ENCODE measurements around the gene RPS3.

Gene RPS3

DNA sequence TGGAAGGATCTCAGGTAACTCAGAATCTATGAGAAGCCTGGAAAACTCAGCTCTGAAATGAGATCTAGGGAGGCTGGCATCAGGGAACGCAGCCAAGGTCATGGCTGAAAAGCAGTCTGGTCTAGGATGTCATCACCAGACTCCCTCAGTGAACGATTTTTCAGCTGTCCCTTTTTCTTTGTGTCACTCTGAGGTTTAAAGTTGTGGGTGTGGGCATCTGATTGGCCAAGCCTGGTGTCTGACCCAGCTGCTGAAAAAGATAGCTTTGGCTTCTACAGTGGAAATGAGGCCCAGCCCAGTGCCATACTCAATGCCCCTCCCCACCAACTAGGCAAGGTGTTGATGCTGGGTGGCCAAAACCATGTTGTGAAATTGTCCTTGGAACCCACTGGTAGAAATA, 14.5 kb downstream of the RPS3 start:
- no peak for DNase-seq (ENCODE audit: low spot score in 2 of 2)

DNA sequence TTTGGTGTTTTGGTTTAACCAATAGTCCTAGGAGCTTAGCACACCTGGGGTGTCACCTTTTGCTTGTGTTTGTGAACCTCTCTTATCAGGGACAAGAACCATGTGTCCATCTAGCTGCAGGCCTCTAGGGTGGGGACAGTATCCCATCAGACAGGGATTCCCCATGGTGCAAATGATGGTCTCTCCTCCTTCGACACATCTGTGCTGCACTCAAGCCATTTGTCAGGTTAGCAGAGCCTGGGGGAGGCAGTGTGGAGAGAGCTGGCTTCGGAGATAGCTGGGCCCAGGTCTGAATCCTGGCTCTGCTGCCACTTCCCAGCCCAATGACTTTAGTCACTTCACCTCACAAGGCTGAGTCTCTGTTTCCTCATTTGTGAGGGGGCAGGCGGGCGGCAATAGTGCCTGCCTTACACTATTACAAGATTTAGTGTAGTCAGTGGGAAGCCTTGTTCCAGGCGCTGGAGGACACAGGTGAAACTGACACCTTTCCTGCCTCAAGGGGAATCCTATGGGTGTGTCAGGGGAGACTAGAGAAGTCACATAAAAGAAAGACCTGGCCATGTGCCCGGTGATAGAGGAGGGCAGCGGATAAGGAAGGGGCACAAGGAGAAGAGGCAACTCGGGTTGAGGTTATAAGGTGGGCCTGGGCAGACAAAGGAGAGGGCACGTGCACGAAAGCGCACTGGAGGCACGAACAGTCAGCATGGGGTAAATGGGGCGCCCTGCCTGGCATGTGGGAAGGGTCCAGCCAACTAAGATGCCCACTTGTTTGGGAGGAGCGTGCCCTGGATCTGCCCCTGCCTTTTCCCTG, 21.1 kb downstream of the RPS3 start:
- no peaks in the 10 kb centered on the region for H3K9me3 ChIP-seq
- in situ Hi-C loops (cut with MboI; ENCODE audit: low sequenced_read_pairs) = no loop called here
- no peaks in the 10 kb centered on the region for H3K27me3 ChIP-seq (ENCODE audit: low read depth)
- H3K4me1 ChIP-seq = no peaks in the 10 kb centered on the region
- H3K4me3 ChIP-seq = no peak overlapping the region
- H3K36me3 ChIP-seq (replicated peaks) = peaks cover 42% of the 10 kb centered on the region
- DNase-seq (ENCODE audit: low spot score in 2 of 2) = no peak

More for the DNA sequence above, 14.5 kb downstream of the RPS3 start:
- no peaks in the 10 kb centered on the region for H3K27me3 ChIP-seq (ENCODE audit: low read depth)
- no peak overlapping the region for H3K4me3 ChIP-seq
- no peaks in the 10 kb centered on the region for H3K9me3 ChIP-seq
- in situ Hi-C loops (cut with MboI; ENCODE audit: low sequenced_read_pairs) = no loop called here
- H3K36me3 ChIP-seq (replicated peaks) = peaks cover 68% of the 10 kb centered on the region
- no peaks in the 10 kb centered on the region for H3K4me1 ChIP-seq

DNA sequence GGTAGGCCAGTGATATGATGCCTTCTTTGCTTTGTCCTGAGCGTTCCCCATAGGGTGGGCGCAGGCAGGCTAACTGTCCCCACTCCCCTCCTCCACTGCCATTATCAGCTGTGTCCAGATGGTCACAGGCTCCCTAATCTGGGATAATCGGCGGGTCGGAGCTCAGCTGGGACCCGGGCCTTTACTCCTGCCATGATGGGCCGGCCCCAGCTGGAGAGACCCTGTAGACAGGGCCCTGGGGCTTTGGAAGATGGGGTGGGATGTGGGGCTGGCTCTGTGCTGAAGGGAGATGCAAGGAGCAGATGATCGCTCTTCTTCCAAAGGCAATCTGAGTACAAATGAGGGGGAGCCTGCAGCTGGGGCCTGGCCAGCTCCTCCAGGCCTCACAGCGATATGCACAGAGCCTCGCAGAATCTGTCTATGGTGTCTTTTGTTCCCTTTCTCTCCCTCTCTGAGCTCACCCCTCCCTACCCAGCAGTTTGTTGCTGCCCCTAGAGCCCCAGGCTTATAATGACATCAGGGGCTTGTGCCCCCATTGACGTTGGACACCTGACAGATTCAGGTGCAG, 21.8 kb downstream of the RPS3 start:
- Histone ChIP-seq H3K4me1 (no peaks in the 10 kb centered on the region), H3K4me3 (no peak overlapping the region), H3K27me3 (ENCODE audit: low read depth) (no peaks in the 10 kb centered on the region), H3K36me3 (replicated peaks) (peaks cover 40% of the 10 kb centered on the region), H3K9me3 (no peaks in the 10 kb centered on the region)
- in situ Hi-C loops (cut with MboI; ENCODE audit: low sequenced_read_pairs) = no loop called here
- DNase-seq (ENCODE audit: low spot score in 2 of 2) = no peak

DNA sequence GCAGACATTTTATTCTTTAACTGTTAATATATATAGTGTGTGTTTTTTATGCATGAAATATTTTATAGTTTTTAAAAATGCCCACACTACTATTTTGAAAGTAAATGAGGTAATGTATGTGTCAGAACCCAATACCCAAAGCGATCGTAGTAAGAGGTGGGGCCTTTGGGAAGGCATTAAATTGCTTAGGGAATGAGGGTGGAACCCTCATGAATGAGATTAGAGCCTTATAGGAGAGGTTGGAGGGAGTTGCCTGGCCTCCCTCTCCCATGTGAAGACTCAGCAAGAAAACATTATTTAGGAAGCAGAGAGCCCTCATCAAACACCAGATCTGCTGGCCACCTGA, 22.6 kb downstream of the RPS3 start:
- Histone ChIP-seq H3K27me3 (ENCODE audit: low read depth) (no peaks in the 10 kb centered on the region), H3K9me3 (no peaks in the 10 kb centered on the region), H3K36me3 (replicated peaks) (peaks cover 34% of the 10 kb centered on the region), H3K4me1 (no peaks in the 10 kb centered on the region), H3K4me3 (no peak overlapping the region)
- in situ Hi-C loops (cut with MboI; ENCODE audit: low sequenced_read_pairs) = no loop called here
- no peak for DNase-seq (ENCODE audit: low spot score in 2 of 2)

DNA sequence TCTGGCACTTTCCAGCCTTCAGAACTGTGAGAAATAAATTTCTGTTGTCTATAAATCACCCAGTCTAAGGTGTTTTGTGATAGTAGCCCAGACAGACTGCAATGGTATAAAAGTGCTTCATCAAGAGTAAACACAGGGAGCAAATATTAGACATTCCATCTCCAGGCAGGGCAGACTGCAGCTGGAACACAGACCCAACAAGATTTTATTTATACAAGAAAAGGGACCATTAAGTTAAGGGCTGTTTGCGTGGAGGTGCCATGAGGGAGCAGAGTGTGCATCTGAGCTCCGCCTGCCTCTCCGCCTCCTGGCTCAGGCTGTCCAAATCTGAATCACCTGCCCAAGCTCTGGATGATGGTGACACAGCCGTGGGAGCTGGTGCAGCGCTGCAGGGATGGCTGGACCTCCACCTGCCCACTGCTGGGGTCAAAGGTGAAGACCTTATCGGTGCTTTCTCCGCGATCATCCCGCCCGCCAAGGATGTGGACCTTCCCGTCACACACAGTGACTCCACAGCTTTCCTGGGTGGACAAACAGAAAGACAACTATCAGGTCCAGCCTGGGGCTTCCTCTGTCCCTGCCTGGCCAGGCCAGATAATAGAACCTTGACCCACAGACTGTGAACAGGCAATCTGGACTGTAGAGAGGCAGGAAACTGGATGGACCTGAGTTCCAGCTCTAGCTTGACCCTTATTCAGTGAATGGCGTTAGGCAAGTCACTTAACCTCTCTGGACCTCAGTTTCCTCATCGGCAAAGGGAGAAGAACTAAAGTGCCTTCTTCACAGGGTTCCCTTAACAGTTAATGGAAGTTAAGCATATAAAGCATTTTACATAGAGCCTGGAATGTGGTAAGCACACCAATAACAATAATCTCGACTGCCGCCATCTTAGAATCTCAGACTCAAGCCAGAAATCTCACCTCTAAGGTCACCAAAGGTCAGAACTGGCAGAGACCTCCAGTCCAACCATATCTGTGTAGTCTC, 23.2 kb downstream of the RPS3 start:
- no peak for DNase-seq (ENCODE audit: low spot score in 2 of 2)
- Histone ChIP-seq H3K27me3 (ENCODE audit: low read depth) (no peaks in the 10 kb centered on the region), H3K4me3 (no peak overlapping the region), H3K9me3 (no peaks in the 10 kb centered on the region), H3K4me1 (no peaks in the 10 kb centered on the region), H3K36me3 (replicated peaks) (peaks cover 31% of the 10 kb centered on the region)
- in situ Hi-C loops (cut with MboI; ENCODE audit: low sequenced_read_pairs) = no loop called here

DNA sequence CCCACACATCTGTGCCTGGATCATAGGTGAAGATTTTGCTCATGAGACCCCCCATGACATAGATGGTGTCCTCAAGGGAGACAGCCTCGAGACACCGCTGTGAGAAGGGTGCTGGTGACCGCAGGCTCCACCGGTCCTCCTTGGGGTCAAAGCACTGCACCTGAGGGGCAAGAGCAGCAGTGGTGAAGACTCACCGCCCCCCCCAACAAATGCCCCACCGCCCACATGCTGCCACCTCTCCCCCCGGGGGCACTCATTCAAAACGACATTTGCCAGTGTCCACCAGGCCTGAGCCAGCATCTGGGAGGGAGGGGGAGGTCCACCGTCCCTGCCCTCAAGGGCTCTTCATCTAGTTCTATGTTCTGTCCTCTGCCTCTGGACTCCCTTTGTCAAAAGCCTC, 24.4 kb downstream of the RPS3 start:
- no peaks in the 10 kb centered on the region for H3K4me1 ChIP-seq
- H3K4me3 ChIP-seq = no peak overlapping the region
- no peak for DNase-seq (ENCODE audit: low spot score in 2 of 2)
- in situ Hi-C loops (cut with MboI; ENCODE audit: low sequenced_read_pairs) = no loop called here
- H3K36me3 ChIP-seq (replicated peaks) = peaks cover 25% of the 10 kb centered on the region; the same call in 1 of the 2 replicates
- H3K27me3 ChIP-seq (ENCODE audit: low read depth) = no peaks in the 10 kb centered on the region
- H3K9me3 ChIP-seq = no peaks in the 10 kb centered on the region

DNA sequence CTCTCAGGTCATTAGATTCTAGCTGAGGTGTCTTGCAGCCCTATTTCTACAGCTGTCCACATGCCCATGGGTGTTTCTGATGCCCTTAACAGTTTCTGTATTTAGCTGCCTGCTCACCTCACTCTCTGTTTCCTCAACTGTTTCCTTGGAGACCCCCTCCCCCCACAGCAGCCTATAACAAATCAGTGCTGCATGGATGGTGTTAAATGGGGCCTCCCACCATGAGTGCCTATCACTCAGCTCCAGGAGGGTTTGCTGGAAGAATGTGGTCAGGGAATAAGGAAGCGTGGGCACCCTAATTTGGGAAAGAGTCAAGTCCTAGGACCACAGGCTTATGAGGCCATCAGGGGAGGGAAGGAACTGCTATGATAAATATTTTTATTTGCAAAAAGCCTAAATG, 25.1 kb downstream of the RPS3 start:
- H3K9me3 ChIP-seq = no peaks in the 10 kb centered on the region
- DNase-seq (ENCODE audit: low spot score in 2 of 2) = no peak
- no peak overlapping the region for H3K4me3 ChIP-seq
- no peaks in the 10 kb centered on the region for H3K4me1 ChIP-seq
- in situ Hi-C loops (cut with MboI; ENCODE audit: low sequenced_read_pairs) = no loop called here
- peaks cover 22% of the 10 kb centered on the region; the same call in 1 of the 2 replicates for H3K36me3 ChIP-seq (replicated peaks)
- H3K27me3 ChIP-seq (ENCODE audit: low read depth) = peaks cover 3% of the 10 kb centered on the region; the same call in 1 of the 2 replicates

DNA sequence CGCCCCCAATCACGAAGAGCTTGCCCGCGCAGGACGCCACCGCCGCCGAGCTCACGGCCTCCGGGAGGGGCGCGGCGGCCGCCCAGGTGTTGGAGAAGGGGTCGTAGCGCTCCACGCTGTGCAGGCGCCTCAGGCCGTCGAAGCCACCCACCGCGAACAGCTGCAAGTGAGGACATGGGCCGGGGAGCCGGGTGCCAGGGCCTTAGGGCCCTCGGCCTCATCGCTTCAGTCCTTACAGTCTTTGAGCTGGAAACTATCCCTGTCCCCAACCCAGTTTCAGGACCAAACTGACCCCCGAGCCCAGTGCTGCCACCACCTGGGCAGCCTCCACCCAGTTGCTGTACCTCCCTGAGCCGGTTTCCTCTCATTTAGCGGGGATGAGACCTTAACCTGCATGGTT, 26.1 kb downstream of the RPS3 start:
- in situ Hi-C loops (cut with MboI; ENCODE audit: low sequenced_read_pairs) = no loop called here
- peak in 1 of 2 experiments; percentile 33 for DNase-seq (ENCODE audit: low spot score in 2 of 2)
- H3K4me3 ChIP-seq = no peak overlapping the region

DNA sequence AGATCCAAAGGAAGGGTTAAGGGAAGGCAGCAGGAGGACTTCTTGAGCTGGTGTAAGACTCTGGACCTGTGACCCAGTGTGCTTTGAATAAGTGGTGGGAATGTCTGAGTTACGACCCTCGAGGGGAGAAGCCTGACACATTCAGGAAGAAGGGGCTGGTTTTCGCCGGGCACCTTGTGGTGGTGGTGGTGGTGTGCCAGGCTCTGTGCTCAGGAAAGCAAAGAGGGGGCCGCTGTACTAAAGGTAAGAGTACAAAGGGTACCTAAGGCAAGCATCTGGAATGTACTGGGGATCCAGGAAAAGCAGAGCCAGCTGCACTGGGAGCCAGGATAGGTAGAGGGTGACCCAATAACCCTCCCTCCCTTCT, 27.4 kb downstream of the RPS3 start:
- Histone ChIP-seq H3K4me3 (no peak overlapping the region), H3K9me3 (no peaks in the 10 kb centered on the region), H3K36me3 (replicated peaks) (peaks cover 18% of the 10 kb centered on the region; the same call in 1 of the 2 replicates), H3K27me3 (ENCODE audit: low read depth) (peaks cover 21% of the 10 kb centered on the region), H3K4me1 (no peaks in the 10 kb centered on the region)
- DNase-seq (ENCODE audit: low spot score in 2 of 2) = no peak
- in situ Hi-C loops (cut with MboI; ENCODE audit: low sequenced_read_pairs) = no loop called here

More for the DNA sequence above, 26.1 kb downstream of the RPS3 start:
- Histone ChIP-seq H3K36me3 (replicated peaks) (peaks cover 22% of the 10 kb centered on the region; the same call in 1 of the 2 replicates), H3K27me3 (ENCODE audit: low read depth) (peaks cover 8% of the 10 kb centered on the region), H3K4me1 (no peaks in the 10 kb centered on the region), H3K9me3 (no peaks in the 10 kb centered on the region)

DNA sequence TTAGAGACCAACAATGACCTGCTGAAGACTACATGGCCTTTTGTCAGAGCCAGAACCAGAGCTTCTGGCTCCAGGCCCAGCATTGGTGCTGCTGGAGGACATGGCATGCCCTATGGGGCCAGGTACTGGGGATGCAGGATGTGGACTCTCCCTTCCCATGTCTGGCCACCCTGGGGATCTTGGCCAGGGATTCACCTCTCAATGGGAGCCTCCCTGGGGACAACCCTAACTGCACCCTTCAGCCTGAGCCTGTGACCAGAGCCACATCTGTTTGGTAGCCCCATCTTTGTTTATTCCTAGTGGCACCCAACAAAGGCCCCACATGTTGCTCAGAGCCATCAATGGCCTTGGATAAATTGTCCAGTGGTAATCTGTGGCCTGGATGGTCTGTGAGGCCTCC, 27.9 kb downstream of the RPS3 start:
- peaks cover 26% of the 10 kb centered on the region for H3K27me3 ChIP-seq (ENCODE audit: low read depth)
- H3K4me1 ChIP-seq = no peaks in the 10 kb centered on the region
- H3K4me3 ChIP-seq = no peak overlapping the region
- in situ Hi-C loops (cut with MboI; ENCODE audit: low sequenced_read_pairs) = no loop called here
- no peak for DNase-seq (ENCODE audit: low spot score in 2 of 2)
- peaks cover 13% of the 10 kb centered on the region; the same call in 1 of the 2 replicates for H3K36me3 ChIP-seq (replicated peaks)
- no peaks in the 10 kb centered on the region for H3K9me3 ChIP-seq

DNA sequence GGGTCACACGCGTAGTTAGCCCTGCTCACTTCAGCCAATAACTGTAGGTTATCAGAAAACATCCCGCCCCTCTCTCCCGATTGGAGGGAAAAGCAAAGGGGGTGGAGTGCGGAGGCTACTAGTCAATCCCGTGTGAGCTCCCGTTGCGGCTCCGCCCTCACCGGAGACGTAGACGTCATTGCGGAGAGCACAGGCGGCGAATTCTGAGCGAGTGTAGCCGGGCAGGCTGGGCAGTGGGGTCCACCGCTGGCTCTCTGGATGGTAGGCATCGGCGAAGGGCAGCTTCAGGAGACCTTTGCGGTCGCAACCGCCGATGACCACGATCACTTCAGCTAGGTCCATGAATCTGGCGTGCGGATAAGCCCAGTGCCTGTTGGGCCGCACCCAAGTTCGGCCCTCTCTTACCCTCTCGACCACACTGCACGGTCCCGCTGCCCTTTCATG, 29.0 kb downstream of the RPS3 start:
- in situ Hi-C loops (cut with MboI; ENCODE audit: low sequenced_read_pairs) = no loop called here
- no peaks in the 10 kb centered on the region for H3K4me1 ChIP-seq
- peaks cover 30% of the 10 kb centered on the region for H3K27me3 ChIP-seq (ENCODE audit: low read depth)
- no peaks in the 10 kb centered on the region for H3K9me3 ChIP-seq
- no peak overlapping the region for H3K4me3 ChIP-seq
- DNase-seq (ENCODE audit: low spot score in 2 of 2) = peak in 1 of 2 experiments; percentile 32
- peaks cover 2% of the 10 kb centered on the region; the same call in 1 of the 2 replicates for H3K36me3 ChIP-seq (replicated peaks)

DNA sequence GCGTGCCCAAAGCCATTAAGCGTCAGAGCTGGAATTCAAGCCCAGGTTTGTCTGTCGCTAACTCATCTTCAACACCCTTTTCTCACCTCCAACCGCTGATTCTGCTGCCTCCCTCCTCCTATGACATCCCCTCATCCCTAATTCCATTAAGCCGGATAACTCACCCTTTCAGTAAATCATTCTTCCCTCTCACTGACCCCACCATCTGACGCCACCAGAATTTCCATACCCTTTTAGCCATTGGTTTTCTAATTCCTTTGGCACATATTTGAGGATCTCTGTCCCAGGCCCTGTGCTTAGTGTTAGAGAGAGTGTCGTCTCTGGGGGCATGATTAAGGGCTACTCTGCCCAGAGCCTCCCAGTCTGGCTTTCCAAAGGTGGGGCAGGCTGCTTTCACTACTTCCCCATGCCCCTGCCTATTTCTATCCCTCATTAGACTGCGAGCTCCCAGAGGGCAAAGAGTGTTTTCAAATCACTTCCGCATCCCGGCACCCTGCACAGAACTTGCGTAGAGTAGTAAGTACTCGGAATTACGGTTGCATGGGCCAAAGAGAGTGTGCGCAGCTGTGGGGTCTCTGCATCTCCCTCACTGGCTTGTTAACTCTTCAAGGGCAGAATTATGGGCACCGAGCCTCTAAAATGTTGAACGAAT, 29.8 kb downstream of the RPS3 start:
- DNase-seq (ENCODE audit: low spot score in 2 of 2) = no peak
- Histone ChIP-seq H3K36me3 (replicated peaks) (no peaks in the 10 kb centered on the region), H3K4me3 (no peak overlapping the region), H3K9me3 (no peaks in the 10 kb centered on the region), H3K4me1 (no peaks in the 10 kb centered on the region), H3K27me3 (ENCODE audit: low read depth) (peaks cover 30% of the 10 kb centered on the region)
- in situ Hi-C loops (cut with MboI; ENCODE audit: low sequenced_read_pairs) = no loop called here

DNA sequence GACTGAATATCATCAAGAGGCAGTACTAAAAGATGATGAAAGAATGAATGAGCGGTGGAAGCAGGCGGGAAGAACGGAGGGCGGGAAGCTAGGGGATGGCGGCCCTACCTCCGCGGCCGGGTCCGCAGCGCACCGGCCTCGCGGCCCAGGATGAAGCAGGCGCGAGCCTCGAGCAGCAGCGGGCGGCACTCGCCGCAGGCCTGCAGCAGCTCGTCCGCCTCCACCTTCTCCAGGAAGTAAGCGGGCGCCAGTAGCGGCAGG, 30.3 kb downstream of the RPS3 start:
- Histone ChIP-seq H3K27me3 (ENCODE audit: low read depth) (peaks cover 30% of the 10 kb centered on the region), H3K4me1 (no peaks in the 10 kb centered on the region), H3K9me3 (no peaks in the 10 kb centered on the region), H3K4me3 (no peak overlapping the region), H3K36me3 (replicated peaks) (no peaks in the 10 kb centered on the region)
- in situ Hi-C loops (cut with MboI; ENCODE audit: low sequenced_read_pairs) = no loop called here
- DNase-seq (ENCODE audit: low spot score in 2 of 2) = no peak
